K562 (cell line): ENCODE data around the gene GHRH. TPM values are rescaled to one million over a fixed set of nuclear protein-coding genes. Genes with fewer than 3 reads are reported as not detected.

Source experiments
- ATAC-seq: fragments of 200-7000 bp; cut with Tn5 transposase; 3 replicates; pipeline ENCODE4 v1.9.1; 2020; ENCODE audit warnings: moderate library complexity
- BruUV-seq: library from RNA; stranded (reverse); fragments of 400-500 nt; replicated peaks from 2 replicates; lab custom pipeline; 2021; lab: Mats Ljungman, UMichigan
- CTCF ChIA-PET: fragments of 300-600 bp; formaldehyde crosslinking; extraction: SDS; loops from one replicate; lab custom pipeline; 2021; ENCODE audit warnings: low intra/inter-chr PET ratio; lab: Yijun Ruan, JAX
- POLR2A ChIA-PET: fragments of 300-600, 350-650 bp; sonication (Branson Sonifier 250); formaldehyde crosslinking; extraction: SDS; loops from one replicate; lab custom pipeline; 2021; ENCODE audit warnings: antibody characterized with exemption, inconsistent platforms; lab: Yijun Ruan, JAX
- DNase-seq, 4 experiments: peaks; one replicate each; pipeline versions ENCODE4 v3.0.0 to v3.0.0-alpha.2; 2011 to 2018; ENCODE audit warnings: low spot score in 3 of 4, mixed read lengths in 3 of 4; ENCODE audit errors: extremely low read depth in 1 of 4
- FAIRE-seq: peaks from 2 replicates; lab custom pipeline; 2011; peaks lifted over from hg19 to GRCh38; lab: Jason Lieb, UNC
- H2AFZ ChIP-seq: 2 replicates; pipeline ENCODE4 v1.6.0; 2011; ENCODE audit warnings: low read depth, low read length, control low read depth, inconsistent platforms
- H3K27ac ChIP-seq: fragments of 200-600 bp; 3 replicates; pipeline ENCODE4 v1.8.0; 2011; ENCODE audit warnings: low read depth, mild to moderate bottlenecking, control low read depth, inconsistent platforms, low read length, moderate library complexity, mixed read lengths; ENCODE audit errors: extremely low read depth
- H3K27me3 ChIP-seq, 2 experiments: fragments of 300-600 bp in 1 of 2; 2 replicates in 1 of 2; 3 replicates in 1 of 2; pipeline versions ENCODE4 v1.6.0 to v1.8.0; 2011; ENCODE audit warnings: inconsistent platforms in 2 of 2, low read length in 2 of 2, mild to moderate bottlenecking in 1 of 2, mixed read lengths in 1 of 2, moderate library complexity in 1 of 2; ENCODE audit not compliant: control insufficient read depth in 2 of 2, insufficient read depth in 2 of 2
- H3K36me3 ChIP-seq: fragments of 300-600 bp; 3 replicates; pipeline ENCODE4 v1.8.0; 2011; ENCODE audit warnings: mild to moderate bottlenecking, low read length, inconsistent platforms; ENCODE audit not compliant: control insufficient read depth, insufficient read depth
- H3K4me1 ChIP-seq, 2 experiments: fragments of 200-600 bp in 1 of 2; replicated peaks in 1 of 2; 2 replicates in 1 of 2; 3 replicates in 1 of 2; pipeline versions ENCODE4 v1.5.1 to v1.8.0; 2011; ENCODE audit warnings: inconsistent platforms in 2 of 2, low read length in 2 of 2, mild to moderate bottlenecking in 1 of 2, mixed read lengths in 1 of 2, moderate library complexity in 1 of 2; ENCODE audit not compliant: control insufficient read depth in 2 of 2, insufficient read depth in 2 of 2
- H3K4me2 ChIP-seq: 2 replicates; pipeline ENCODE4 v1.6.1; 2011; ENCODE audit warnings: low read length, control low read depth, inconsistent platforms, mixed read lengths; ENCODE audit not compliant: insufficient read depth
- H3K4me3 ChIP-seq: fragments of 200-600 bp; sonication (generic), shearing (Covaris generic); 2 replicates; pipeline ENCODE4 v1.5.1; 2016; ENCODE audit warnings: control low read depth, inconsistent platforms
- H3K79me2 ChIP-seq: fragments of 200-600 bp; 3 replicates; pipeline ENCODE4 v1.8.0; 2011; ENCODE audit warnings: low read length, inconsistent platforms; ENCODE audit not compliant: control insufficient read depth, insufficient read depth
- H3K9ac ChIP-seq, 2 experiments: 2 replicates each; pipeline versions ENCODE4 v1.6.0 to v1.6.1; 2011; ENCODE audit warnings: low read depth in 2 of 2, low read length in 2 of 2, control low read depth in 1 of 2, inconsistent platforms in 1 of 2, mild to moderate bottlenecking in 1 of 2, mixed read lengths in 1 of 2; ENCODE audit not compliant: insufficient read depth in 1 of 2
- H3K9me1 ChIP-seq: one replicate; pipeline ENCODE4 v1.6.0; 2011; ENCODE audit warnings: inconsistent platforms, mild to moderate bottlenecking, low read length, moderate library complexity; ENCODE audit not compliant: control insufficient read depth, insufficient read depth
- H3K9me3 ChIP-seq: replicated peaks from 2 replicates; pipeline ENCODE4 v1.5.1; 2011; ENCODE audit warnings: low read depth, low read length, inconsistent platforms; ENCODE audit not compliant: control insufficient read depth, insufficient read depth
- H4K20me1 ChIP-seq: replicated peaks from 2 replicates; pipeline ENCODE4 v1.6.1; 2011; ENCODE audit warnings: low read length, inconsistent platforms, mixed read lengths; ENCODE audit not compliant: control insufficient read depth, insufficient read depth
- CBX3 ChIP-seq, 2 experiments: IDR thresholded peaks; 1 replicate in 1 of 2; 2 replicates in 1 of 2; pipeline ENCODE4 v1.6.1; 2012; ENCODE audit warnings: inconsistent platforms in 2 of 2, low read length in 2 of 2, borderline replicate concordance in 1 of 2, control low read depth in 1 of 2
- EP400 ChIP-seq: fragments of 450-650 bp; IDR thresholded peaks from 2 replicates; pipeline ENCODE4 v1.6.1; 2017; ENCODE audit warnings: antibody characterized with exemption, mild to moderate bottlenecking, moderate library complexity
- FUS ChIP-seq: fragments of 200-400 bp; formaldehyde crosslinking; optimal IDR thresholded peaks from 2 replicates; pipeline ENCODE3; 2017; ENCODE audit warnings: low read depth, low read length
- HSF4 ChIP-seq: fragments of 250-450 bp; sonication (Bioruptor Pico); IDR thresholded peaks from 2 replicates; pipeline ENCODE4 v2.1.2; 2022; ENCODE audit warnings: mild to moderate bottlenecking, moderate library complexity, borderline replicate concordance
- MAFF ChIP-seq: IDR thresholded peaks from 2 replicates; pipeline ENCODE4 v1.6.1; 2012; ENCODE audit warnings: low read length, improper control_type of control experiment
- MBD1 ChIP-seq: fragments of 250-450 bp; sonication (Bioruptor Pico); IDR thresholded peaks from 2 replicates; pipeline ENCODE4 v1.8.0; 2022; ENCODE audit warnings: inconsistent platforms
- NR2C1 ChIP-seq, 2 experiments: fragments of 450-650 bp; IDR thresholded peaks; 2 replicates each; pipeline ENCODE4 v1.6.1; 2017; ENCODE audit warnings: mild to moderate bottlenecking in 2 of 2, antibody characterized with exemption in 1 of 2, inconsistent platforms in 1 of 2, missing compliant biosample characterization in 1 of 2, missing genetic modification characterization in 1 of 2
- SPI1 ChIP-seq: IDR thresholded peaks from 2 replicates; pipeline ENCODE4 v1.6.1; 2011; ENCODE audit warnings: low read depth, low read length, control low read depth, borderline replicate concordance
- TBL1XR1 ChIP-seq, 2 experiments: IDR thresholded peaks; 2 replicates each; pipeline ENCODE4 v1.6.1; 2012; ENCODE audit warnings: improper control_type of control experiment in 2 of 2, low read length in 2 of 2, mild to moderate bottlenecking in 1 of 2
- USF2 ChIP-seq: sonication (generic); formaldehyde crosslinking; IDR thresholded peaks from 2 replicates; pipeline ENCODE4 v1.5.0; 2020; ENCODE audit warnings: missing genetic modification reagents
- ZNF507 ChIP-seq: conservative IDR thresholded peaks from 2 replicates; pipeline ENCODE4 v1.6.1; 2017; ENCODE audit warnings: missing genetic modification characterization, missing compliant biosample characterization
- WGBS: fragments of 100-300 bp; shearing (Covaris generic); methylation state at CpG from one replicate; pipeline ENCODE4 v1.1.6; 2016; ENCODE audit warnings: low coverage, mixed read lengths; ENCODE audit not compliant: insufficient coverage; ENCODE audit errors: missing lambda C conversion rate; 5-methylcytosine and 5-hydroxymethylcytosine counted together
- in situ Hi-C: fragments of 300-500 bp; cut with MboI; formaldehyde crosslinking; loops from 4 replicates; pipeline ENCODE4 v1.15.0; 2018; ENCODE audit warnings: inconsistent platforms, mixed read lengths
- intact Hi-C: fragments of 100-400 bp; cut with micrococcal nuclease; formaldehyde crosslinking; loops from 2 replicates; pipeline ENCODE4 v1.14.2; 2022
- polyA plus RNA-seq, 8 experiments: library from polyadenylated mRNA; depleted of rRNA in 4 of 8; stranded (reverse) in 5 of 8; unstranded in 3 of 8; fragments of >200 nt; fragmentation: Nextera tagmentation in 2 of 8; fragmentation: Illumina TruSeq in 1 of 8; extraction: Ambion mirVana in 2 of 8; extraction: Trizol in 1 of 8; gene quantifications; 2 replicates each; pipeline versions ENCODE4 v1.2.1 to v1.2.3, GENCODE V29; 2011 to 2014; ENCODE audit warnings: inconsistent platforms in 1 of 8, missing spikeins in 1 of 8
- total RNA-seq, 7 experiments: library from RNA; depleted of rRNA in 6 of 7; stranded (reverse); fragments of >200 nt in 6 of 7; fragmentation: Illumina TruSeq in 2 of 7; extraction: Trizol in 2 of 7; gene quantifications; 2 replicates each; pipeline versions ENCODE4 v1.2.1 to v1.2.3, GENCODE V29; 2011 to 2021; ENCODE audit warnings: low replicate concordance in 1 of 7
- TF ChIP-seq, protein P1 (sequence below): fragments of 250-450 bp; sonication (Bioruptor Pico); IDR thresholded peaks from 2 replicates; pipeline ENCODE4 v1.9.0; 2021; ENCODE audit warnings: mild to moderate bottlenecking, inconsistent platforms

The GHRH gene
- total and polyA plus RNA-seq, 9 of the 15 experiments (the other 6 are each of a cell fraction or from before 2014, with no cell fraction given) = not detected

GRCh38 chr20:37222086-37222485, 39.5 kb downstream of the GHRH start:
- no peak overlapping the region for H2AFZ ChIP-seq
- H3K9me3 ChIP-seq = no peaks in the 10 kb centered on the region
- POLR2A ChIA-PET = interaction anchor here (0.7 to 1.3 kb wide), 3 partner anchors 9 to 44 kb away, joined by 3 to 5 read pairs (median 3); no protein-coding TSS in a partner anchor
- ATAC-seq = no peak
- no peaks in the 10 kb centered on the region for H3K79me2 ChIP-seq
- no peak for FAIRE-seq
- peaks cover 91% of the 10 kb centered on the region for H3K36me3 ChIP-seq
- no peaks in the 10 kb centered on the region for H3K27me3 ChIP-seq
- 94% methylated on average over 4 of the region's 4 CpGs for WGBS
- no peaks in the 10 kb centered on the region for H3K9me1 ChIP-seq
- no peak overlapping the region for H3K27ac ChIP-seq
- intact Hi-C loops (no loop called here), in situ Hi-C loops (no loop called here)
- CTCF ChIA-PET = no interaction called here
- no peaks in the 10 kb centered on the region for H4K20me1 ChIP-seq
- DNase-seq = no peak
- TF ChIP-seq MBD1 (CRISPR knock-in tag) (no peak), MAFF (no peak), SPI1 (no peak), EP400 (no peak), CBX3 (IDR thresholded peaks at IDR 0.05; ENCODE audit: borderline replicate concordance in 1 of 2, low read length in 2 of 2) (no peak), TBL1XR1 (IDR thresholded peaks at IDR 0.05; ENCODE audit: low read length in 2 of 2) (no peak), NR2C1 (IDR thresholded peaks at IDR 0.05) (no peak), NR2C1 (tag; IDR thresholded peaks at IDR 0.05) (no peak), ZNF507 (tag) (no peak), USF2 (CRISPR knock-in tag) (no peak), HSF4 (CRISPR knock-in tag) (no peak), FUS (no peak)
- TF ChIP-seq, protein P1, sequence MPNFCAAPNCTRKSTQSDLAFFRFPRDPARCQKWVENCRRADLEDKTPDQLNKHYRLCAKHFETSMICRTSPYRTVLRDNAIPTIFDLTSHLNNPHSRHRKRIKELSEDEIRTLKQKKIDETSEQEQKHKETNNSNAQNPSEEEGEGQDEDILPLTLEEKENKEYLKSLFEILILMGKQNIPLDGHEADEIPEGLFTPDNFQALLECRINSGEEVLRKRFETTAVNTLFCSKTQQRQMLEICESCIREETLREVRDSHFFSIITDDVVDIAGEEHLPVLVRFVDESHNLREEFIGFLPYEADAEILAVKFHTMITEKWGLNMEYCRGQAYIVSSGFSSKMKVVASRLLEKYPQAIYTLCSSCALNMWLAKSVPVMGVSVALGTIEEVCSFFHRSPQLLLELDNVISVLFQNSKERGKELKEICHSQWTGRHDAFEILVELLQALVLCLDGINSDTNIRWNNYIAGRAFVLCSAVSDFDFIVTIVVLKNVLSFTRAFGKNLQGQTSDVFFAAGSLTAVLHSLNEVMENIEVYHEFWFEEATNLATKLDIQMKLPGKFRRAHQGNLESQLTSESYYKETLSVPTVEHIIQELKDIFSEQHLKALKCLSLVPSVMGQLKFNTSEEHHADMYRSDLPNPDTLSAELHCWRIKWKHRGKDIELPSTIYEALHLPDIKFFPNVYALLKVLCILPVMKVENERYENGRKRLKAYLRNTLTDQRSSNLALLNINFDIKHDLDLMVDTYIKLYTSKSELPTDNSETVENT (CRISPR knock-in tag) = no peak
- no peak overlapping the region for H3K4me2 ChIP-seq
- no peak overlapping the region for H3K4me3 ChIP-seq
- BruUV-seq = no TSS peak
- H3K4me1 ChIP-seq = no peaks in the 10 kb centered on the region
- H3K9ac ChIP-seq = no peak overlapping the region
